Activated CD8-positive, alpha-beta T cell treated with anti-CD3 and anti-CD28 coated beads for 36 hours (primary cell): ENCODE results near the gene INPP5D. TPM values are rescaled to one million over a fixed set of nuclear protein-coding genes. Genes with fewer than 3 reads are reported as not detected.
A peak's percentile ranks its signal among the peaks of the same experiment; 100 is the strongest.

ENCODE experiments used
- ATAC-seq: fragments of 200-7000 bp; cut with Tn5 transposase; one replicate; pipeline ENCODE4 v1.10.0; 2021; ENCODE audit warnings: mild to moderate bottlenecking, moderate library complexity
- CTCF ChIA-PET: fragments of 350-600 bp; sonication (Branson Sonifier 250); formaldehyde crosslinking; loops from one replicate; lab custom pipeline; 2021; ENCODE audit warnings: antibody characterized with exemption; lab: Charles Lee
- POLR2A ChIA-PET: fragments of 350-600 bp; sonication (Branson Sonifier 250); formaldehyde crosslinking; loops from one replicate; lab custom pipeline; 2021; ENCODE audit warnings: antibody characterized with exemption; lab: Charles Lee
- DNase-seq: peaks from one replicate; pipeline ENCODE4 v3.0.0-alpha.2; 2020
- H3K27ac Mint-ChIP-seq: one replicate; pipeline ENCODE4 v1.8.0; 2021; ENCODE audit warnings: mild to moderate bottlenecking, mixed read lengths
- H3K27me3 Mint-ChIP-seq: one replicate; pipeline ENCODE4 v1.8.0; 2021; ENCODE audit warnings: mixed read lengths
- H3K36me3 Mint-ChIP-seq: one replicate; pipeline ENCODE4 v1.8.0; 2021; ENCODE audit warnings: low read depth, mixed read lengths
- H3K4me1 Mint-ChIP-seq: one replicate; pipeline ENCODE4 v1.8.0; 2021; ENCODE audit warnings: low read depth, mixed read lengths
- H3K4me3 Mint-ChIP-seq: one replicate; pipeline ENCODE4 v1.8.0; 2021; ENCODE audit warnings: mild to moderate bottlenecking, moderate library complexity, mixed read lengths
- H3K9me3 Mint-ChIP-seq: one replicate; pipeline ENCODE4 v1.8.0; 2021; ENCODE audit warnings: mixed read lengths
- intact Hi-C: fragments of 100-400 bp; cut with micrococcal nuclease; formaldehyde crosslinking; loops from one replicate; pipeline ENCODE4 v1.10.0; 2022
- total RNA-seq, 2 experiments: library from RNA; stranded (reverse); gene quantifications; one replicate each; pipeline ENCODE4 v1.2.3, GENCODE V29; 2021
- TF ChIP-seq, protein P1 (sequence below): fragments of 200-600 bp; IDR thresholded peaks from one replicate; pipeline ENCODE4 v1.8.0; 2022; ENCODE audit warnings: antibody characterized with exemption, mild to moderate bottlenecking

INPP5D gene
- total RNA-seq, 2 experiments from 2014 or later: 38.6 to 40.2 TPM

DNA sequence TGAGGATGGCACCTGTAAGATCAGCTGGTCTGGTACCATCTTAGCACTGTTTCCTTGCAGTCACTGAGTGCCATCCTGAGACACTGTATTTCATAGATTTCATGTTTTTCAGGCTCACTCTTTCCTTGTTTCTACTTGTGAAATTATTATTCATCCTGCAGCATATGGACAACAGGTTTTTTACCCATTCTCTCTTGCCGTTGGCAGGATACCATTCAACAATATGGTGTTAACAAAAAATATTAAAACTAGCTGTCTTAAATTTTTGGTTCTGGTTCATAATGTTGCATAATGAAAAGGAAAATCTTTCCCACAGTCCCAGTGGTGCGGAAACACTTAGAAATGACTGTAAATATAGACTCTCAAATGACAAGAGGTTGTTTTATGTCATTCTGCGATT lies 168.2 kb downstream of the INPP5D start:
- TF ChIP-seq, protein P1, sequence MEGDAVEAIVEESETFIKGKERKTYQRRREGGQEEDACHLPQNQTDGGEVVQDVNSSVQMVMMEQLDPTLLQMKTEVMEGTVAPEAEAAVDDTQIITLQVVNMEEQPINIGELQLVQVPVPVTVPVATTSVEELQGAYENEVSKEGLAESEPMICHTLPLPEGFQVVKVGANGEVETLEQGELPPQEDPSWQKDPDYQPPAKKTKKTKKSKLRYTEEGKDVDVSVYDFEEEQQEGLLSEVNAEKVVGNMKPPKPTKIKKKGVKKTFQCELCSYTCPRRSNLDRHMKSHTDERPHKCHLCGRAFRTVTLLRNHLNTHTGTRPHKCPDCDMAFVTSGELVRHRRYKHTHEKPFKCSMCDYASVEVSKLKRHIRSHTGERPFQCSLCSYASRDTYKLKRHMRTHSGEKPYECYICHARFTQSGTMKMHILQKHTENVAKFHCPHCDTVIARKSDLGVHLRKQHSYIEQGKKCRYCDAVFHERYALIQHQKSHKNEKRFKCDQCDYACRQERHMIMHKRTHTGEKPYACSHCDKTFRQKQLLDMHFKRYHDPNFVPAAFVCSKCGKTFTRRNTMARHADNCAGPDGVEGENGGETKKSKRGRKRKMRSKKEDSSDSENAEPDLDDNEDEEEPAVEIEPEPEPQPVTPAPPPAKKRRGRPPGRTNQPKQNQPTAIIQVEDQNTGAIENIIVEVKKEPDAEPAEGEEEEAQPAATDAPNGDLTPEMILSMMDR: no peak
- no peaks in the 10 kb centered on the region for H3K27me3 Mint-ChIP-seq
- H3K4me1 Mint-ChIP-seq: peaks cover 31% of the 10 kb centered on the region
- ATAC-seq (no peak), DNase-seq (no peak)
- H3K4me3 Mint-ChIP-seq: no peak overlapping the region
- CTCF ChIA-PET: interaction anchor here (0.8 kb wide), 1 partner anchor 174 kb away, joined by 3 read pairs; no protein-coding TSS in a partner anchor
- H3K36me3 Mint-ChIP-seq: no peaks in the 10 kb centered on the region
- no peak overlapping the region for H3K27ac Mint-ChIP-seq
- intact Hi-C loops: no loop called here
- H3K9me3 Mint-ChIP-seq: no peaks in the 10 kb centered on the region
- POLR2A ChIA-PET: interaction anchor here (0.7 to 1.3 kb wide), 2 partner anchors 19 to 60 kb away, joined by 3 read pairs; no protein-coding TSS in a partner anchor

DNA sequence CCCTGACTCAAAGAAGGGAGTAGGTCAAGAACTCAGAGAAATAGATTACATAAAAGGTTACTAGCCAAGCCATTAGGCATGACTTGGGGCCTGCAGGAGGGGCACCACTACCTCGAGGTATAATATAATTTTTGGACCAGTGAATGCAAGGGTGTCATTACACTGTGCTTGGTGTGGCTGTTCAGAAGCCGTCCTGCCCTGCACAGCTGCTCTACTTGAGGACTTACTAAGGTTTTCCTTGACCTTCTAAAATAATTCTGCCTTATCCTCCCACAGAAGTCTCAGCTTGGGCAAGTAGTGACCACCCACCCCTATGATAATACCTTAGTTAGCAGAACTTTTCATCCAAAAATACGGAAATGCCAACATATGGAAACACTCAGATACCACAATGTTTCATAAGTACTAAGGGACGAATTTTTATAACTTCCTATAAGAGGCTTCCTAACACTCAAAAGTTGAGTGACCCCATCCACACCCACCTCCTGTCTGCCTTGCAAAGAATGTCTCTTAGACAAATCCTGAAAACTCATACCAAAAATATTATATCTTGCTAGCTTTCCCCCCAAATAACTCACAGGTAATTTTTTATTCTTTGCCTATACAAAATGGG lies 173.6 kb downstream of the INPP5D start:
- intact Hi-C loops: no loop called here
- POLR2A ChIA-PET: interaction anchor here (0.9 to 2.1 kb wide), 4 partner anchors 8 to 173 kb away, joined by 3 to 10 read pairs (median 4); partner anchors contain the start of gene ATG16L1
- no peaks in the 10 kb centered on the region for H3K27me3 Mint-ChIP-seq

DNA sequence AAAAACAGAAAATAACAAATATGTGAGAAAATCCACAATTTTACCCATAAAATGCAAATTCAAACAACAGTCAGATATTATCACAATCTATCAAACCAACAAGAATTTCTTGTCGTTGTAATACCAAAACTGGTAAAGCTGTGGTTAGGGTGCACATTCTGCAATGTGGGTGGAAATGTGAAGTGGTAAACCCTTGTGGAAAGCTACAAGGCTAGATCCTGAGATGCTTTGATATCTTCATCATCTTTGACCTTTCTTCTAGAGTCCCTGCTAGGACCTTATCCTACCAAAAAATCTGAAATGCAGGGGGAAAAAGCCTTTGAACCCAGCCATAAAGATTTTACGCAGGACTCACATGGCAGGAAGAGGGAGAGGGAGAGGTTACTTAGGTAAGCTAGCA lies 174.1 kb downstream of the INPP5D start:
- no peaks in the 10 kb centered on the region for H3K36me3 Mint-ChIP-seq
- peaks cover 52% of the 10 kb centered on the region for H3K4me1 Mint-ChIP-seq

More for the DNA sequence above, 173.6 kb downstream of the INPP5D start:
- Mint-ChIP-seq H3K9me3 (no peaks in the 10 kb centered on the region), H3K27ac (peak overlapping the region; percentile 71), H3K4me3 (no peak overlapping the region), H3K36me3 (no peaks in the 10 kb centered on the region), H3K4me1 (peaks cover 49% of the 10 kb centered on the region)
- TF ChIP-seq, protein P1: no peak
- DNase-seq (peak; percentile 28), ATAC-seq (no peak)
- CTCF ChIA-PET: interaction anchor here (0.6 to 1.7 kb wide), 6 partner anchors 15 to 180 kb away, joined by 3 to 6 read pairs (median 4); no protein-coding TSS in a partner anchor

DNA sequence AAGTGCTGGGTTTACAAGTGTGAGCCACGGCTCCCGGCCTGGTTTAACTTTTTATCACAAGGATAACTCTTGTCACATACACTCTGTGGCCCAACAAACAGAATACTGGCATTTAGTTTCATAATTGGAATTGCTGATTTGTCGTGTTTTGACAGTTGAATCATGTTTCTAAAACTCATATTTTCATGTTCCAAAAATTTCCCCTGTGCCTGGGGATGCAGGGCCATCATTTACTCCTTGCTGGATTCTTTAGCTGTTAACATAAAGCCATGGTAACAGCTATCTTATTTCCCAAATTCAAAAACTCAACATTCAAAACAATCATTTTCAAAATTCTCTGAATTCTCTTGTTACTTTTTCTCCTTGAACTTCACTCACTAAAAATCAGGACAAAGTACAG lies 174.9 kb downstream of the INPP5D start:
- Mint-ChIP-seq H3K9me3 (no peaks in the 10 kb centered on the region), H3K4me1 (peaks cover 58% of the 10 kb centered on the region), H3K27me3 (no peaks in the 10 kb centered on the region), H3K27ac (no peak overlapping the region), H3K4me3 (no peak overlapping the region), H3K36me3 (no peaks in the 10 kb centered on the region)
- ATAC-seq (no peak), DNase-seq (no peak)
- TF ChIP-seq, protein P1: no peak
- ChIA-PET POLR2A (interaction anchor here (0.7 to 2.1 kb wide), 7 partner anchors 9 to 213 kb away, joined by 3 to 10 read pairs (median 3); partner anchors contain the start of genes ATG16L1 and INPP5D), CTCF (interaction anchor here (0.8 to 1.8 kb wide), 5 partner anchors 14 to 528 kb away, joined by 4 to 7 read pairs (median 5); no protein-coding TSS in a partner anchor)
- intact Hi-C loops: no loop called here

More for the DNA sequence above, 174.1 kb downstream of the INPP5D start:
- DNase-seq: peak; percentile 71
- Mint-ChIP-seq H3K27ac (peak overlapping the region; percentile 71), H3K4me3 (no peak overlapping the region), H3K27me3 (no peaks in the 10 kb centered on the region), H3K9me3 (no peaks in the 10 kb centered on the region)
- ChIA-PET POLR2A (interaction anchor here (0.9 to 2.1 kb wide), 5 partner anchors 9 to 180 kb away, joined by 3 to 10 read pairs (median 4); partner anchors contain the start of gene ATG16L1), CTCF (interaction anchor here (0.6 to 1.7 kb wide), 6 partner anchors 15 to 181 kb away, joined by 3 to 6 read pairs (median 4); no protein-coding TSS in a partner anchor)
- ATAC-seq: peak; percentile 57
- TF ChIP-seq, protein P1: no peak
- intact Hi-C loops: no loop called here
